Renal pelvis (tissue), 12 donors: ENCODE measurements around the gene SERGEF. TPM values are rescaled to one million over a fixed set of nuclear protein-coding genes. Genes with fewer than 3 reads are reported as not detected.

Source experiments
- DNase-seq: peaks from one replicate; pipeline ENCODE4 v3.0.0-alpha.2; 2013
- long read RNA-seq, 16 experiments: transcript quantifications; one replicate each; lab custom pipeline, GENCODE V29; 2026
- polyA plus RNA-seq, 3 donors: library from polyadenylated mRNA; unstranded; fragments of 120-200 nt; gene quantifications; one replicate each; pipeline ENCODE4 v1.2.1, GENCODE V29; 2013; ENCODE audit not compliant: insufficient read length in 3 of 3

The SERGEF gene
- 10 to 100 TPM; 18.5 to 21.8 (median 20.5) TPM for polyA plus RNA-seq
- long read RNA-seq, donor 1, partial matches to known transcripts: 0 of 5 reads
- long read RNA-seq, donor 1, other reads (novel, unspliced or antisense): 0 of 5 reads
- long read RNA-seq, donor 2, partial matches to known transcripts: 0 of 2 reads
- long read RNA-seq, donor 2, other reads (novel, unspliced or antisense): 0 of 2 reads
- long read RNA-seq, donor 3, partial matches to known transcripts: 0 of 1 reads
- long read RNA-seq, donor 3, other reads (novel, unspliced or antisense): 0 of 1 reads
- long read RNA-seq, donor 4, partial matches to known transcripts: 0 of 3 reads
- long read RNA-seq, donor 4, other reads (novel, unspliced or antisense): 0 of 3 reads
- long read RNA-seq, donor 5, partial matches to known transcripts: 0 of 4 reads
- long read RNA-seq, donor 5, other reads (novel, unspliced or antisense): 0 of 4 reads
- long read RNA-seq, donor 6, partial matches to known transcripts: 0 of 2 reads
- long read RNA-seq, donor 6, other reads (novel, unspliced or antisense): 0 of 2 reads
- long read RNA-seq, donor 7, partial matches to known transcripts: 0 of 1 reads
- long read RNA-seq, donor 7, other reads (novel, unspliced or antisense): 0 of 1 reads
- long read RNA-seq, donor 8: 0 reads
- long read RNA-seq, donor 9, partial matches to known transcripts: 0 of 3 reads
- long read RNA-seq, donor 9, other reads (novel, unspliced or antisense): 0 of 3 reads
- long read RNA-seq, donor 10, partial matches to known transcripts: 0 of 4 reads
- long read RNA-seq, donor 10, other reads (novel, unspliced or antisense): 0 of 4 reads
- long read RNA-seq, donor 11, partial matches to known transcripts: 0 of 1 reads
- long read RNA-seq, donor 11, other reads (novel, unspliced or antisense): 0 of 1 reads
- long read RNA-seq, donor 12, partial matches to known transcripts: 0 of 4 reads
- long read RNA-seq, donor 12, other reads (novel, unspliced or antisense): 0 of 4 reads
- long read RNA-seq, donor 13, partial matches to known transcripts: 0 of 1 reads
- long read RNA-seq, donor 13, other reads (novel, unspliced or antisense): 0 of 1 reads
- long read RNA-seq, donor 14: 0 reads
- long read RNA-seq, donor 15, transcript SERGEF-201 (11 exons, 1,566 nt): major isoform, 5 of 6 reads
- long read RNA-seq, donor 15, partial matches to known transcripts: 0 of 6 reads
- long read RNA-seq, donor 15, other reads (novel, unspliced or antisense): 0 of 6 reads
- long read RNA-seq, donor 16, partial matches to known transcripts: 0 of 5 reads
- long read RNA-seq, donor 16, other reads (novel, unspliced or antisense): 0 of 5 reads

GRCh38 chr11:18012906-18013781 lies at the start of gene SERGEF:
Gene SERGEF, minus strand, starts transcription at chr11:18013047. Its CDS starts 37 bp downstream, at chr11:18013010.
- DNase-seq: peak; percentile 74

GRCh38 chr11:18061351-18061750 lies 48.5 kb upstream of the SERGEF start:
- DNase-seq: no peak

- no peak for DNase-seq
Measured at GRCh38 chr11:18056561-18057181, 43.8 kb upstream of the SERGEF start.

GRCh38 chr11:18054511-18055103 lies 41.8 kb upstream of the SERGEF start:
- DNase-seq: no peak

- no peak for DNase-seq
Measured at GRCh38 chr11:18050848-18051247, 38.0 kb upstream of the SERGEF start.

GRCh38 chr11:18046116-18046777 lies 33.4 kb upstream of the SERGEF start, which contains the start of gene TPH1:
Gene TPH1, minus strand, starts transcription at chr11:18046269. Its CDS starts 5,507 bp downstream, at chr11:18040762.
- peak; percentile 23 for DNase-seq

GRCh38 chr11:18036456-18036855 lies 23.6 kb upstream of the SERGEF start:
- no peak for DNase-seq

- DNase-seq: no peak
Measured at GRCh38 chr11:18027475-18027874, 14.6 kb upstream of the SERGEF start.

- no peak for DNase-seq
Measured at GRCh38 chr11:18022419-18022818, 9.6 kb upstream of the SERGEF start.

GRCh38 chr11:18019650-18020049 lies 6.8 kb upstream of the SERGEF start:
- no peak for DNase-seq

GRCh38 chr11:18016789-18017188 lies 3.9 kb upstream of the SERGEF start:
- DNase-seq: no peak

- no peak for DNase-seq
Measured at GRCh38 chr11:18014876-18015275, 2.0 kb upstream of the SERGEF start.

GRCh38 chr11:18013790-18014507 lies 1.1 kb upstream of the SERGEF start:
- no peak for DNase-seq

- peak; percentile 16 for DNase-seq
Measured at GRCh38 chr11:18012122-18012905, 533 bp downstream of the SERGEF start.

- DNase-seq: no peak
Measured at GRCh38 chr11:18011633-18012032, 1.2 kb downstream of the SERGEF start.

GRCh38 chr11:18010977-18011586 lies 1.8 kb downstream of the SERGEF start:
- no peak for DNase-seq

- no peak for DNase-seq
Measured at GRCh38 chr11:18010121-18010670, 2.7 kb downstream of the SERGEF start.
